Measurements from ENCODE around the gene TUSC2.
"Not testable (repeated sequence)": the region's sequence is repeated elsewhere in the genome, so short reads cannot be mapped to it uniquely, and the experiment has no call there.

The TUSC2 gene

GRCh38 chr3:50293079-50293801 lies 34.8 kb downstream of the TUSC2 start:
- DNase-seq = no peak

GRCh38 chr3:50292159-50293078 lies 35.6 kb downstream of the TUSC2 start, which contains the start of gene IFRD2:
IFRD2 (minus strand) TSS chr3:50292429; CDS start chr3:50292274, 155 bp downstream.
- DNase-seq = peak; percentile 98

GRCh38 chr3:50290161-50290641 lies 37.8 kb downstream of the TUSC2 start:
- no peak for DNase-seq

GRCh38 chr3:50289130-50289529 lies 38.9 kb downstream of the TUSC2 start:
- DNase-seq = no peak

DNA sequence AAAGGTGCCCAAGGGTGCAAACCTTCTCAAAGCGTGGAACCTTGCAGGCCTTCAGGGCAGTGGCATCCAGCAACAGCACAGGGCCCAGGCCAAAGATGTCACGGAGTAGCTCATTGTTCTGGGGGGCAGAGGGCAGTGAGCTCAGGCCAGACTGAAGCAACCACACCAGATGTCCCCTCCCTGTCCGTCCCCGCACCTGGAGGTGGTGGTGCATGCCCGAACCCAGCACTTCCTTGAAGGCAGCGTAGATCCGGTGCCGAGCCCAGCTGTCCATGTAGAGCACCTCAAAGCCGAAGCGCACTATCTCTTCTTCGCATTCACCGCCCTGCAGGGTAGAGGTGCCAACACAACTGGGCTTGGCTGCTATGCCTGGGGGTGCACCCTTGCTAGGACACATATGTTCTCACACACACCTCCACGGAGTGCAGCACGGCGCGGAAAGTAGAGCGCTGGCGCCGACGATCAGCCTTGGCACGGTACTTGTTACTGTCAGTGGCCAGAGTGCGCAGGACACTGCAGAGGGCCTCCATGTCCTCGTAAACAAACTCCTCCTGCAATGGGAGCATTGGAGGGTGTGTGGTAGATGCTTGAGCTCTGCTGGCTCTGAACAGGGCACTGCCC lies 39.5 kb downstream of the TUSC2 start:
- no peak for DNase-seq

- DNase-seq = no peak
These were observed 40.8 kb downstream of the TUSC2 start for GRCh38 chr3:50287262-50287661.

GRCh38 chr3:50286322-50287227 lies 41.4 kb downstream of the TUSC2 start:
- DNase-seq = no peak

DNA sequence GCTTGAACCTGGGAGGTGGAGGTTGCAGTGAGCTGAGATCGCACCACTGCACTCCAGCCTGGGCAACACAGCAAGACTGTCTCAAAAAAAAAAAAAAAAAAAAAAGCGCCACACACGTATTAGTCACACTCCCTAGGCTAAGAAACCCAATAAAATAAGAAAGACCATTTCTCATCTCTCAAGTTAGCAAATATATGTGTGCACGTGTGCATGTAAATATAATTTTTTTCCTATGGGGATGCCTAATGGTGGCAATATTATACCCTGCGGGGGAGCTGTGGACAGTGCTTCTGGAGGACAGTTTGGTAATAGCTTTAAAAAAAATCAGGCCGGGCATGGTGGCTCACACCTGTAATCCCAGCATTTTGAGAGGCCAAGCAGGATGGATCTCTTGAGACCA lies 43.9 kb downstream of the TUSC2 start:
- not testable (repeated sequence) for DNase-seq

- DNase-seq = no peak
These were observed 48.6 kb downstream of the TUSC2 start for GRCh38 chr3:50279255-50280016.

- DNase-seq = no peak
These were observed 49.2 kb downstream of the TUSC2 start, which contains the start of gene LSMEM2 for GRCh38 chr3:50278880-50279224. LSMEM2 (plus strand) TSS chr3:50279087; CDS start chr3:50279114, 27 bp downstream.

GRCh38 chr3:50278123-50278879 lies 49.7 kb downstream of the TUSC2 start:
- DNase-seq = no peak

DNA sequence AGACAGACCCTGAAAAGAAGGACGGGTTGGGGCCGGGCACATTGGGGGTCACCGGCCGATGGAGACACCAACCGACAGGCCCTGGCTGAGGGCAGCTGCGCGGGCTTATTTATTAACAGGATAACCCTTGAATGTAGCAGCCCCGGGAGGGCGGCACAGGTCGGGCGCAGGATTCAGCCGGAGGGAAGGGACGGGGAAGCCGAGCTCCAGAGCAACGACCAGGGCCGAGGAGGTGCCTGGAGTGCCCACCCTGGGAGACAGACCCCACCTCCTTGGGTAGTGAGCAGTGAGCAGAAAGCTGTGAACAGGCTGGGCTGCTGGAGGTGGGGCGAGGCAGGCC lies 51.3 kb downstream of the TUSC2 start:
- DNase-seq = no peak

GRCh38 chr3:50275996-50276761 lies 51.8 kb downstream of the TUSC2 start:
- no peak for DNase-seq

GRCh38 chr3:50275141-50275995 lies 52.7 kb downstream of the TUSC2 start:
- no peak for DNase-seq

All from kidney glomerular epithelial cell (primary cell).